Astrocyte of the cerebellum (primary cell): ENCODE data around the gene EDNRB.

ENCODE experiments used
- DNase-seq: peaks from one replicate; pipeline ENCODE4 v3.0.0-alpha.2; 2011; ENCODE audit warnings: low read depth
- H3K4me3 ChIP-seq: 2 replicates; pipeline ENCODE4 v1.5.1; 2011; ENCODE audit warnings: mild to moderate bottlenecking, low read depth, low read length, moderate library complexity
- CTCF ChIP-seq: IDR thresholded peaks from 2 replicates; pipeline ENCODE4 v1.5.1; 2012; ENCODE audit warnings: low read length, low read depth, moderate library complexity, mild to moderate bottlenecking; ENCODE audit errors: missing control alignments
- in situ Hi-C: cut with HindIII; loops from 2 replicates; pipeline ENCODE4 v1.10.0; 2017; ENCODE audit warnings: low sequenced_read_pairs

Gene EDNRB

GRCh38 chr13:77913003-77913402, 5.6 kb downstream of the EDNRB start:
- H3K4me3 ChIP-seq = no peak overlapping the region
- in situ Hi-C loops = no loop called here
- no peak for TF ChIP-seq CTCF
- no peak for DNase-seq

- H3K4me3 ChIP-seq = no peak overlapping the region
- no peak for DNase-seq
- in situ Hi-C loops = no loop called here
- no peak for TF ChIP-seq CTCF
These were observed 6.9 kb downstream of the EDNRB start for GRCh38 chr13:77911751-77912150.

GRCh38 chr13:77909827-77910226, 8.8 kb downstream of the EDNRB start:
- no peak for TF ChIP-seq CTCF
- H3K4me3 ChIP-seq = no peak overlapping the region
- in situ Hi-C loops = no loop called here
- no peak for DNase-seq

- no peak for DNase-seq
- TF ChIP-seq CTCF = no peak
- H3K4me3 ChIP-seq = no peak overlapping the region
- in situ Hi-C loops = no loop called here
These were observed 10.1 kb downstream of the EDNRB start for GRCh38 chr13:77908531-77908930.

GRCh38 chr13:77907666-77908341, 10.8 kb downstream of the EDNRB start:
- no peak overlapping the region for H3K4me3 ChIP-seq
- in situ Hi-C loops = no loop called here
- no peak for DNase-seq
- TF ChIP-seq CTCF = no peak

GRCh38 chr13:77904031-77904430, 14.6 kb downstream of the EDNRB start:
- in situ Hi-C loops = no loop called here
- DNase-seq = no peak
- no peak for TF ChIP-seq CTCF
- H3K4me3 ChIP-seq = no peak overlapping the region
